Measurements from ENCODE around the gene TNFAIP6.
"Not testable (repeated sequence)": the region's sequence is repeated elsewhere in the genome, so short reads cannot be mapped to it uniquely, and the experiment has no call there.

The TNFAIP6 gene, protein sequence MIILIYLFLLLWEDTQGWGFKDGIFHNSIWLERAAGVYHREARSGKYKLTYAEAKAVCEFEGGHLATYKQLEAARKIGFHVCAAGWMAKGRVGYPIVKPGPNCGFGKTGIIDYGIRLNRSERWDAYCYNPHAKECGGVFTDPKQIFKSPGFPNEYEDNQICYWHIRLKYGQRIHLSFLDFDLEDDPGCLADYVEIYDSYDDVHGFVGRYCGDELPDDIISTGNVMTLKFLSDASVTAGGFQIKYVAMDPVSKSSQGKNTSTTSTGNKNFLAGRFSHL

DNA sequence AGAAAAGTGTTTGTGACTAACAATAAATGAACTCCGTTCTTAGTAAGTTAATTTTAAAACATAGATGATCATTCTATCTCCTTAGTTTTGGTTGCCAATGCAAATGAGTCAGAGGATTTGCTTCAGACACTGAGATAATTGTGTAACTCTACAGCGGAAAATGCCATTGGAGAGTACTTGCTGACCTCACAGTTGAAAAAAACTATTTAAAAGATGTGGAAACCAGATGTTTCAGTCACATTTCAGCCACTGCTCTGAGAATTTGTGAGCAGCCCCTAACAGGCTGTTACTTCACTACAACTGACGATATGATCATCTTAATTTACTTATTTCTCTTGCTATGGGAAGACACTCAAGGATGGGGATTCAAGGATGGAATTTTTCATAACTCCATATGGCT is at the start of gene TNFAIP6:
Gene TNFAIP6 (plus strand): TSS at position 234 of the 400 bp plus-strand sequence. CDS start 75 bp downstream, at position 309.
- DNase-seq, result no peak

DNA sequence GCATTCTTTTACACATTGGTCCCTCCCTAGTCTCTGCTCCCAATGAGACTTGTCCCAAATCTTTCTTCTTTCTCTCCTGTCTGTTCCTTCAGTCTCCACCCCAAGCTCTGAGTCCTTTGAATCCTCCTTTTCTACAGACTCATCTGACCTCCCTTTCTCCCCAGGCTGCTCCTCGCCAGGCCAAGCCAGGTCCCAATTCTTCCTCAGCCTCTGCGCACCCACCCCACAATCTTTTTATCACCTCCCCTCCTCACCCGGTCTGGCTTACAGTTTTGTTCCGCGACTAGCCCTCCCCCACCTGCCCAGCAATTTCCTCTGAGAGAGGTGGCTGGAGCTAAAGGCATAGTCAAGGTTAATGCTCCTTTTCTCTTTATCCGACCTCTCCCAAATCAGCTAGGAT is 47.1 kb upstream of the TNFAIP6 start:
- DNase-seq, result not testable (repeated sequence)

DNA sequence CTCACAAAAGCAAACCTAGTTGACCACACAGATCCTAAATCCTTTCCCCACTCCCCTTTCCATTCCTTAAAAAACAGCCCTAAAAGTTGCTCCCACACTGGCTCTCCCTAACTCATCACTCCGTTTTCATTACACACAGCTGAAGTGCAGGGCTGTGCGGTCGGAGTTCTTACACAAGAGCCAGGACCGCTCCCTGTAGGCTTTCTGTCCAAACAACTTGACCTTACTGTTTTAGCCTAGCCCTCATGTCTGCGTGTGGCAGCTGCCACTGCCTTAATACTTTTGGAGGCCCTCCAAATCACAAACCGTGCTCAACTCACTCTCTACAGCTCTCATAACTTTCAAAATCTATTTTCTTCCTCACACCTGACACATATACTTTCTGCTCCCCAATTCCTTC is 45.0 kb upstream of the TNFAIP6 start:
- DNase-seq, result not testable (repeated sequence)

DNA sequence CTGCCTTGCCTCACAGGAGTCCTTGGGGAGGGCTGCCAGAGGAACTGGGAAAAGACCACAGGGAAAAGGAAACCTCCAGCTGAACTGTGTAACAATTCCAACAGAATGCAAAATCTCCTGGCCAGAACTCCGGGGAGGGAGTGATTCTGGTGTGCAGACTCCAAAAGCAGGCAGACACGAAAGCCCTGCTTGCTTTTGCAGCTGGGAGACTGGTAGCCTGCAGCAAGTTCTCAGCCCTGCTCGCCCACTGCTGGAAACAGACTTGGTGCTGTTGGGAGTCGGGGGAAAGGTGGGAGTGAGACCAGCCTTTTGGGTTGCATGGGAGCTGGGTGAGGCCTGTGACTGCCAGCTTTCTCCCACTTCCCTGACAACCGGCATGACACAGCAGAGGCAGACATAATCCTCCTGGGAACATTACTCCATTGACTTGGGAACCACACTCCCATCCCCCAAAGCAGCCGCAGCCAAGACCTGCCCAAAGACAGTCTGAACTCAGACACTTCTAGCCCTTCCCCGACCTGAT is 42.0 kb upstream of the TNFAIP6 start:
- DNase-seq, result peak; percentile 56

DNA sequence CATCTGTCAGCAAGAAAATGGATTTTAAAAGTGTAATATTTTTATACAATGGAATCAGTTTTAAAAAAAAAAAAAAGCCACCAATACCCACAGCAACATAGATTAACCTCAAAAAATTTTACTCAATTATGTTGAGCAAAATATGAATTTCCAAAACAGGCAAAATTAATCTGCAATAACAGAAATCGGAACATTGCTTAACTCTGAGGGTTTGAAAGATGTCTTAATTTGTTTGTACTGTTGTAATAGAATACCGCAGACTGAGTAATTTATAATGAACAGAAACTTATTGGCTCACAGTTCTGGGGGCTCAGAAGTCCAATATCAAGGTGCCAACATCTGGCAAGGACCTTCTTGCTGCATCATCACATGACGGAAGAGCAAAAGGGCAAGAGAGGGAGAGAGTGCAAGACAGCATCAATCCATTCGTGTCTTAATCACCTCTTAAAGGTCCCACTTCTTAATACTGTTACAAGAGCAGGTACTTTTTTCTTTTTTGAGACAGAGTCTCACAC is 31.8 kb upstream of the TNFAIP6 start:
- DNase-seq, result no peak

DNA sequence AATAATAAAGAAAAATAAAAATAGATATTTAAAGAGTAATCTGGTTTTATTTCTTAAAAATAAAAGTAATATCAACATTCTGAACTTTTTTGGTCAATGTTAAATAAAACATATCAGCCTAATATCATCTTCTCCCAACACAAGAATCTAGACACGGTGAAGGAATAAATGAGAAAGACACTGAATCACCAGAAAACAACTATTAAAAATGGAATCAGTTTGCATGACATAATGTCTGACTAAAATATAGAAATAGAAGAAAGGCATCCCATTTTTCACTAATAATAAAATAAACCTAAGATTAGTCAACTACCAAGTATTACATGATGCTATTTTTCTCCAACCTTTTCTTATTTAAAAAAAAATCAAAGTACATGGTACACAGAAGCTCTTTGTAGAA is 30.8 kb upstream of the TNFAIP6 start:
- DNase-seq, result no peak

DNA sequence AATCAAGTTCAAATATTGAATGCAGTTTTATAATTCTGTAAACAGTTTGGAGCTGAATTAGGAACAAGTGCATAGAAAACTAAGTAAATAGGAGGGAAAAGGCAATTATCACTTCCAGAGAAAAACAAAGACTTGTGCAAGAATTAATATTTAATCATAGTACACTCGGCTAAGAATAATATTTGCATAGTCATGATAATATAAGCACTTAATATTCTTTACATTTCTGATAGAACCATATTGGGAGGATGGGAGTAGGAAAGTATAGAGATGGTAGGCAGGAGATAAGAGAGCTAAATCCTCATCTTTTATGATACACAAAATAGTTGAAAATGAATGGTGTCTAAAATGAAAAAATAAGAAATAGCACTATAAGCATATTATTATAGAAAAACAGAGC is 27.4 kb upstream of the TNFAIP6 start:
- no peak for DNase-seq

DNA sequence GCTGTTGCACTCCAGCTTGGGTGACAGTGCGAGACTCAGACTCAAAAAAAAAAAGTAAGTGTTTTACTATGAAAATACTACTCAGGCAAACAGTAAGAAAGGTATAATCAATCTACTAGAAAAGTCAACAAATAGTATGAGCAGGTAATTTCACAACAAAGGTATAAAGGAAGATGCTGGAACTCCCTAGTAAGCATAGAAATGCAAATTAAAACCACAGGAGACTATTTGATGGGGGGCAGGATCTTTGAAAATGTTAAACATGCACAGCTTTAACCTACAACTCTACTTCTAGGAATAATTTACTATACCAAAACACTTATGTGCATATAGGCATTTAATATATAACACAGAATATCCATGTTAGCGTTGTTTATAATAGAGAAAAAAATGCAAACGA is 24.3 kb upstream of the TNFAIP6 start:
- no peak for DNase-seq

DNA sequence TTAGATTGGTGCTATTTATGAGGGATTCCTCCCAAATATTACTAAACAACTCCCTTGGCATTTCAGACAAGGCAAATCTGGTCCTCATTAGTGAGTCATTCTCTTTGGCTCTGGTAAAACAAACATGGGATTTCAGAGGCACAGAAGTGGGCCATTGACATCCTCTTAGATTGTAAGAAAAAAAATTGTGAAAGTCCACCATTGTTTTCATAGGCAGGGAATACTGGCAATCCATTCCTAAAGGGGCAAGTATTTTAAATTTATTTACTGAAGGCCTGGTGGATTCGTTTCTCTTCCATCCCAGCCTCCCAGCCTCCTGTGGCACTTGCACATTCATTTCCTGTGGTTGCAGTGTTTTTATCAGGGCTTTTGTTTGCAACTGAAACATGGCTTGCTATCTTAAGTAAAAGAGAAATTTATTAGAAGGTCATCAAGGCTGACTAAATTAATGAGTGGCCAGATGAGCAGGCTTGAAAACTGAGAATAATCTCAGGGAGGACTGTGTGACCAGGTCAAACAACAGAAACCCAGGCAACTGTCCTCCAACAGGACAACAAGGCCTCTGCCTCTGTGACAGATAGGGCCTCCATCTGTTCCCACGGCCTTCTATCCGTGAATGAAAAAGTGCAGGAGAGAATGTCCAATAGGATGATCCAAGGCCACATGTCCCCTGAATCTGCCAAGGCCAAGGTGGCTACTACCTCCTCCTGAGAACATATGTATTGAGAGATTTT is 23.1 kb upstream of the TNFAIP6 start:
- DNase-seq, result no peak

DNA sequence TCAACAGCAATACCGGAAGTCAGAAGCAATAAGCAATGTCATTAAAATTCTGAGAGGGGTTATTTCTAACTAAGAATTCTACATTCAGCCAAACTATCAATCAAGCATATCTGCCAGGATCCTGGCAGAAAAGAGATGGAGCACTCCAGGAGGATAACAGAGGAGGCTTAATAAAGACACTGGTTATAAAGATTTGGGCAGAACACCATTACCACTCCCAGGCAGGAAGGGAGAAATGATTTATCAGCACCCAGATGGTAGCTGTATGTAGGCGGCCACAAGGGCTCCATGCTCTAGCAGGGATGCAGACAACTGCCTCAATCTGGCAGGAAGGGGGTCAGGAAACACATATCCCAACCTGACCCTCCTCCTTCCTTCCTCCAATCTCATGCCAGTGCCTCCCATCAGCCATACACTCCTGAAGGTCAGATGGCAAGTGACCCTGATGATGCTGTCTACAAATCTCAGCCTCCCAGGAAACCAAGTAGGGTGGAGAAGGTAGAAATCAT is 20.5 kb upstream of the TNFAIP6 start:
- no peak for DNase-seq

DNA sequence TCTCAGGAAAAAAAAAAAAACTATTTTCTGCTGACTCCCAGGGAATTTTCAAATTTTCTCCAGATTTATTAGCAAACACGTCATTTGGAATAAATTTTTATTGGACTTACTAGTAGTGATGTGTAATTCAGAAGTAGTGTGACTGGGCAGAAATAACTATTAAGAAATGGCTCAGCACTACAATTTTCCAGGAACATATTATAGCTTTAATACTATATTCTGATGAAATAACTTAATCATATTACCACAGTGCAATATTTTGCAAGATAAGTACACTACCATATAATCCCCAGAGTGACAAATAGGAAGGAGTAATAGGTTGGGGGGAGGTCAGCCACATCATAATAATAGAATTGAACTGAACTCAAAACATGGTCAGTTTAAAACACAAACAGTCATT is 19.7 kb upstream of the TNFAIP6 start:
- DNase-seq, result no peak

DNA sequence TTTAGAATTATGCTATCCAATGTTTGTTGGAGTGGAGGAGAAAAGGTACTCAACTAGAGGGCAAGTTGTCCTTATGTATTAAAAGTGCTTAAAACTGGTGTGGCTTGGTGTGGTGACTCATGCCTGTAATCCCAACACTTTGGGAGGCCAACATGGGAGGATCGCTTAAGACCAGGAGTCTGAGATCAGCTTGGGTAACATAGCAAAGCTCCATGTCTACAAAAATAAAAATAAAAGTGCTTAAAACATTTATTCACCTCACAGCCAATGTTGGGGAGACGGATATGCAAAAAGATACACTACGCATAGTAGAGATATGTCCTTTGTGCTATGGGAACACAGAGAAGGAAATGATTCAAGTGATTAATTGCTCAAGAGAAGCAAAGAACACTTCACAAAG is 19.3 kb upstream of the TNFAIP6 start:
- DNase-seq, result no peak

DNA sequence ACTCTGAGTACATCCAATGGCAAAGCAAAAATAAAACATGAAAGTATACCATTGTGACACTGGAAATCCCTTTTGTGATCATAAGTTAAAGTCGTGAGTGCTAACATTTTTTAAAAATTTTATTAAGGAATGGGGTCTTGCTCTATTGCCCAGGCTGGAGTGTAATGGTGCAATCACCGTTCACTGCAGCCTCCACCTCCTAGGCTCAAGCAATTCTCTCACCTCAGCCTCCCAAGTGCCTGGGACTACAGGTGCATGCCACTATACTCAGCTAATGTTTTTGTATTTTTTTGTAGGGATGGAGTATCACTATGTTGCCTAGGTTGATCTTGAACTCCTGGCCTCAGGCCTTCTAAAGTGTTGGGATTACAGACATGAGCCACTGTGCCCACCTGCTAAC is 14.3 kb upstream of the TNFAIP6 start:
- DNase-seq, result no peak

DNA sequence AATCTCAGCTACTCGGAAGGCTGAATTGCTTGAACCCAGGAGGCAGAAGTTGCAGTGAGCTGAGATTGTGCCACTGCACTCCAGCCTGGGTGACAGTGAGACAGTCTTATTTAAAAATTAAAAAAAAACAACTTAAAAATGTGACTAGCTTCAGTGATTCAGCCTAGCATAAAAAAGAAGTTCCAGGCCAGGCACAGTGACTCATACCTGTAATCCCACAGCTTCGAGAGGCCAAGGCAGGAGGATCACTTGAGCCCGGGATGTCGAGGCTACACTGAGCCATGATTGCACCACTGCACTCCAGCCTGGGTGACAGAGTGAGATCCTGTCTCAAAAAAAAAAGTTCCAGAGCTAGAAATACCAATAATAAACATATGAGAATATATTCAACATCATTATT is 13.2 kb upstream of the TNFAIP6 start:
- not testable (repeated sequence) for DNase-seq

DNA sequence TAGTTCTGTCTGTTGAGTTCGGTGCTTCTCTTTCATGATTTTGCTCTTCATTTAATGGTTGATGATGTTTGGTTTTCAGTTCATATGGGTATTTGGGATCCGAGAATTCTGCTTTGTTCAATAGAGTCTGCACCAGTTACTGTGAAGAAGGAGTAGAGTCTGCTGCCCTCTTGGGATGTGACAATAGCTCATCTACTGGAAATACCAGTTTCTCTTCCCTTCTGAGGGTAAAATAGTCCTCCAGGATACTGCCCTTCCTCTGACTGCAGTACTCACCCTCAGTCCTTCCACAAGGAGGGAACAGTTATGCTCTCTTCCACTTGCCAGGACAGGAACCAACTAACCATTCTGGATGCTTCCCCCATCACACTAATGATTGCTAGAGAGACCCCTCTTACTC is 12.5 kb upstream of the TNFAIP6 start:
- no peak for DNase-seq

DNA sequence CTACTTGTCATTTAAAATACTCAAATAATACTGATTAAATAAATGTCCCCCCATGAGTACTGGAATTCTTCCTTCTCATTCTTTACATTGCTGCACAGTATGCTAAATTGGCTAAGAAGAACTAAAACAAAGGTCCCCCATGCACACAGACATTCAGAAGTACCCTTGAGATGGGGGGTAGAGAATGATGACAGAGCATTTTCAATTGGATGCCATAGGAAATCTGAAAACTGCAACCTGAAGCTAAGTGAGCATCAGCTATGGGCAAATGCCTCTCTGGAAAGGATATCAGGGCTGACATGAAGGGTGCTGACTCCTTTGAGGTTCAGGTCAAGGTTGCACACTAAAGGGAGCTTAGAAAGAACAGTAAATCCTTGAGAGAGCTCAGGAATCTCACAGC is 10.1 kb upstream of the TNFAIP6 start:
- DNase-seq, result no peak

DNA sequence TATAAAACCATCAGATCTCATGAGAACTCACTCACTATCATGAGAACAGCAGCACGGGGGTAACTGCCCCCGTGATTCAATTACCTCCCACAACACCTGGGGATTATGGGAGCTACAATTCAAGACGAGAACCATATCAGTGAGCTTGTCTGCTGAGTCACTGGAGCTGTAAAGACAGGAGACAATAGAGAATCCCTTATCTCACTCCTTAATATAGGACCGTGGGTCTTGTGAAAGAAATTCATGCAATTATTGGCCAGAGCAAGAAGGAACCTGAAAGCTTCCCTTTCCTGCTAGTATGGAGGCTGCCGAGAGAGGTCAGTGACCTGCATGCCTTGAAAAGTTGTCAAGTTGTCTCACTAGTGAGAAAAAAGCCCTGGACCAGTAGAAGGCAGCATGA is 9.5 kb upstream of the TNFAIP6 start:
- peak; percentile 46 for DNase-seq

DNA sequence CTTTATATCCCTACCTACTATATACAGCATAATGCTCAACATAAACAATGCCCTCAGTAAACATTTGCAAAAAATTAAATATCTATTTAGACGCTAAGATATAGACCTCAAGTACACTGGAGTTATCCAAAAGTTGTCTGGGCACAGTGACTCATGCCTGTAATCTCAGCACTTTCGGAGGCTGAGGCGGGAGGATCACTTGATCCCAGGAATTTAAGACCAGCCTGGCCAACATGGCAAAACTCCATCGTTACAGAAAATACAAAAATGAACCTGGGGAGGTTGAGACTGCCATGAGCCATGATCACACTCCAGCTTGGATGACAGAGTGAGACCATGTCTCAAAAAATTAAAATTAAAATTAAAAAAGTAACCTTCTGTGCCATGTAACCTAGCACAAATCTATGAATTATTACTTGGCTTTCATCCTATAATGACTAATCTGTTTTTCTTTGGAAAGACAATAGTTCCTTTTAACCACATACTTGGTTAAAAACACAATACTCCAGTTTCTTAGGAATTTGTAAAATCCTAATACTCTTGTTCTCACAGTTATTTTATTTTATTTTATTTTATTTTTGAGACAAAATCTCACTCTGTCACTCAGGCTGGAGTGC is 6.7 kb upstream of the TNFAIP6 start:
- no peak for DNase-seq

DNA sequence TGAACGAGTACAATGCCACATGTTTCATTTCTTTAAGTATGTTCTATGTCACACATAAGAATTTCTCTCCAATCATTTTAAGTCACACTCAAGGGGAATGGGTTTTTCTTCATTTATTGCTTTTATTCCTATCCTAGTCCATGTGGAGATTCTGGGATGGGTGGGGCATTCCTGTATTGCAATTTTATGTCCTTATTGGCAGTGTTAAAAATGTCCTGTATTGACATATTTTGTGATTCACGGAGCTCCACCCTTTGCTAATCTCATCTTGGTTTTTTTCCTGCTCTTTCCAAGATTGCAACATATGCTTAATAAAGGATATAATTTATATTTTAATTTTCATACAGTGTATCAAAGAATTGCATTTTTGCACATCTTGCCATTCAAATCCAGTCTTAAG is 3.4 kb upstream of the TNFAIP6 start:
- DNase-seq, result no peak

DNA sequence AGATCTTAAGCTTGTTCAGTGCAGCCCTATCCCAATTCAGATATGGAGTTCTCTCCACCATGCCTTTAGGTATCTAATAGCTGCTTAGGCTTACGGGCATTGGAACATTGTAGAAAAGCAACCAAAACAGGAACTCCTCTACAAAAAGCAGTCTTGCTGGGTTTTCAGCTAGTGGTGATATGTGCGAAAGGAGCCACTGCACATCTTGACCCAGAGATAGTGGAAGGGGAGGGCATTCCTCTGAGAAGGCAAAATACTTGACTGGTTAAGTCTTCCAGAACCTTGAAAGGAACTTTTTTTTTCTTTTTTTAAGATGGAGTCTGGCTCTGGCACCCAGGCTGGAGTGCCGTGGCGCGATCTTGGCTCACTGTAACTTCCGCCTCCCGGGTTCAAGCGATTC is 2.6 kb upstream of the TNFAIP6 start:
- DNase-seq, result no peak

DNA sequence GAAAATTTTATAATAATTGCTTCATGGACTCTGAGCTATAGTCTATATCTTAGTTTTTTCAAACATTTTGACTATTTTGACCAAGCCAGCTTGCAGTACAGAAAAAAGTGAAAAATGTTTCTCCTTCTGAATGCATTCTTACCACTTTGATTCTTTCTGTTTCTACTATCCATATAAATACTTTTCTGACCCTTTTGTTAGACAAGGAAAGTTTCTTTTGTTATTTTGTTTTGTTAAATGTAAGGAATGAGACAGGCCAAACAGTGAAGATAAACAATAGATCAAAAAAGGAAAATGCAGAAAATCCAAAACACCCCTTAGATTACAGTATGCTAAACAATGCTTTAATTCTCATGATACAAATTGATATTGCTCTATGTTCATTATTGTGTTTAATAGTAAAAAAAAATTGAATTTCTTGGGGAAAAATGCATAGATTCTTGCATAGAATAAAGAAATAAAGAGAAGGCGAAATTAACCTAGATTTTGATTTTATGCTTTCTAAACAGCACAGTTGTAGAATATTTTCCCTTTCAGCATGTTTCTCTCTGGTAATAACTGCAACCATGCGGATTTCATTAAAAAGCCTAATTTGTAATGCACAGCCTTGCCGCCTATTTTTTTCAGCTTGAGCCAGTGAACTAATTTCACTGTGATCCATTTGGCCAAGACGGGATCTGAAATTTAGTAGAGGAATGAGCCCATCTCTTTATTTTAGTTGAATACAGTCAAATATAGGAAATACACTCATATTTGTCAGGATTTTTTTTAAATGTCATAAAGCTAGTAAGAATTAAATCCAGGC is 976 bp downstream of the TNFAIP6 start:
- no peak for DNase-seq

DNA sequence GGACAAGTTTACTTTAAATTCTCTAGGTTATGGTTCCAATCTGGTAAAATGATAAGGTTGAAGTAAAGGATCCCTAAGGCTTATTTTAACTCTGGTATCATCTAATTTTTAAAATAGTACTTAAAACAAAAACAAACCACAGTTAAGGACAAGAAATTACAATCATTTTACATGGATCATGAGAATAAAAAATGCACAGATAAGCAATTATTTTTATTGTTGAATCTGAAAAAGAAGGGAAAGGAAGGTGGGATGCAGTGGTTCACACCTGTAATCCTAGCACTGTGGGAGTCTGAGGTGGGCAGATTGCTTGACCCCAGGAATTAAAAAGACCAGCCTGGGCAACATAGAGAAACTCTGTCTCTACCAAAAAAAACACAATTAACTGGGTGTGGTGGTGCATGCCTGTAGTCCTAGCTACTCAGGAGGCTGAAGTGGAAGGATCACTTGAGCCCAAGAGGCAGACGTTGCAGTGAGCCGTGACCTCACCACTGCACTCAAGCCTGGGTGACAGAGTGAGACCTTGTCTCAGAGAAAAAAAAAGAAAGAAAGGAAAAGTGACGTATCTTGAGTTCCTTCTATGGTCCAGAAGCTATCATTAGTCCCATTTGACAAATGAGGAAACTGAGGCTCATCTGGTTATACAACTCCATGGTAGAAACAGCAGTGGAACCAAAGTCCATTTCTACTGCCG is 2.5 kb downstream of the TNFAIP6 start:
- DNase-seq, result no peak

Data from islet precursor cell (in vitro differentiated cells).